ENCODE results near the gene HELQ. TPM values are rescaled to one million over a fixed set of nuclear protein-coding genes. Genes with fewer than 3 reads are reported as not detected.
A peak's percentile ranks its signal among the peaks of the same experiment; 100 is the strongest.

Gene HELQ
- total RNA-seq, 5 donors from 2014 or later (not counting 1 experiment from before 2014, with no cell fraction given) = 30.6 to 36.3 (median 34.9) TPM

- Histone ChIP-seq H3K36me3 (ENCODE audit: control insufficient read depth in 2 of 2, extremely low read depth in 1 of 2, insufficient read depth in 1 of 2, low read length in 1 of 2) (no peaks in the 10 kb centered on the region), H3K27ac (ENCODE audit: low read length) (peak within 1 kb of the TSS; percentile 59), H3K27me3 (replicated peaks in 1 of 2; ENCODE audit: control insufficient read depth in 2 of 2, extremely low read depth in 1 of 2, insufficient read depth in 2 of 2, low read length in 1 of 2) (no peaks in the 10 kb centered on the region), H3K4me3 (ENCODE audit: control insufficient read depth in 1 of 2, extremely low read depth in 1 of 2, low read length in 1 of 2) (peak within 1 kb of the TSS; percentile 73 to 82), H3K9me3 (no peaks in the 10 kb centered on the region), H3K4me1 (ENCODE audit: control insufficient read depth in 1 of 2, extremely low read depth in 1 of 2, insufficient read depth in 2 of 2, low read length in 2 of 2) (peaks cover 10 to 18% of the 10 kb centered on the region in 2 experiments)
- H3K4me3 Mint-ChIP-seq = peak within 1 kb of the TSS; percentile 98 to 100 (median 99)
- ChIA-PET CTCF (interaction anchor here (0.6 to 2.5 kb wide), 9 partner anchors 25 to 1200 kb away, joined by 3 to 8 read pairs (median 3); partner anchors contain the start of genes HELQ (in 1 of the 2) and MRPS18C (in 1 of the 2)), POLR2A (interaction anchor here (0.6 to 1.5 kb wide), 8 partner anchors 28 to 1161 kb away, joined by 3 to 6 read pairs (median 4); partner anchors contain the start of genes COPS4 (in 1 of the 2), HELQ (in 1 of the 2), HPSE (in 1 of the 2) and MRPS18C (in 1 of the 2))
- peak; percentile 87 to 98 (median 93) for DNase-seq
- no peaks in the 10 kb centered on the region for H3K9me3 Mint-ChIP-seq
- no peaks in the 10 kb centered on the region for H3K27me3 Mint-ChIP-seq
- ATAC-seq (replicated peaks in 1 of 4) = peak; percentile 91 to 98 (median 94)
- peak within 1 kb of the TSS; percentile 98 to 99 for H3K27ac Mint-ChIP-seq
- peaks cover 30 to 36% (median 35%) of the 10 kb centered on the region in 3 donors for H3K4me1 Mint-ChIP-seq
- whole genome bisulfite sequencing (ENCODE audit: insufficient coverage) = under 1% methylated on average over 73 of the region's 93 CpGs
- peaks cover 4% of the 10 kb centered on the region for H3K36me3 Mint-ChIP-seq
These were observed 29.2 kb upstream of the HELQ start, which contains the start of gene ABRAXAS1 for GRCh38 chr4:83484500-83485461. ABRAXAS1 (minus strand) TSS chr4:83485100; CDS start chr4:83485072, 28 bp downstream.

GRCh38 chr4:83473966-83474365 is 18.3 kb upstream of the HELQ start:
- no CpG with 5 or more reads among the region's 2 CpGs for WGBS (ENCODE audit: insufficient coverage)
- Histone ChIP-seq H3K4me3 (ENCODE audit: control insufficient read depth in 1 of 2, extremely low read depth in 1 of 2, low read length in 1 of 2) (no peak overlapping the region), H3K27ac (ENCODE audit: low read length) (no peak overlapping the region), H3K27me3 (replicated peaks in 1 of 2; ENCODE audit: control insufficient read depth in 2 of 2, extremely low read depth in 1 of 2, insufficient read depth in 2 of 2, low read length in 1 of 2) (no peaks in the 10 kb centered on the region), H3K9me3 (no peaks in the 10 kb centered on the region), H3K4me1 (ENCODE audit: control insufficient read depth in 1 of 2, extremely low read depth in 1 of 2, insufficient read depth in 2 of 2, low read length in 2 of 2) (no peaks in the 10 kb centered on the region), H3K36me3 (ENCODE audit: control insufficient read depth in 2 of 2, extremely low read depth in 1 of 2, insufficient read depth in 1 of 2, low read length in 1 of 2) (peaks cover 0 to 18% of the 10 kb centered on the region in 2 donors)
- no peaks in the 10 kb centered on the region for H3K27me3 Mint-ChIP-seq
- no peak overlapping the region for H3K4me3 Mint-ChIP-seq
- DNase-seq = no peak
- ATAC-seq (replicated peaks in 1 of 4) = no peak
- peaks cover 0 to 6% (median 6%) of the 10 kb centered on the region in 3 donors for H3K4me1 Mint-ChIP-seq
- no peak overlapping the region for H3K27ac Mint-ChIP-seq
- ChIA-PET POLR2A (interaction anchor here (0.6 to 2.0 kb wide), 3 partner anchors 15 to 1042 kb away, joined by 3 to 7 read pairs (median 6); no protein-coding TSS in a partner anchor), CTCF (interaction anchor here (0.6 to 1.3 kb wide), 2 partner anchors 17 to 43 kb away, joined by 3 read pairs; no protein-coding TSS in a partner anchor)
- H3K9me3 Mint-ChIP-seq = no peaks in the 10 kb centered on the region
- H3K36me3 Mint-ChIP-seq = peaks cover 36% of the 10 kb centered on the region

- no peak overlapping the region for H3K4me3 Mint-ChIP-seq
- no peaks in the 10 kb centered on the region for H3K27me3 ChIP-seq (replicated peaks in 1 of 2; ENCODE audit: control insufficient read depth in 2 of 2, extremely low read depth in 1 of 2, insufficient read depth in 2 of 2, low read length in 1 of 2)
- H3K36me3 ChIP-seq (ENCODE audit: control insufficient read depth in 2 of 2, extremely low read depth in 1 of 2, insufficient read depth in 1 of 2, low read length in 1 of 2) = peaks cover 0 to 18% of the 10 kb centered on the region in 2 donors
- no peaks in the 10 kb centered on the region for H3K4me1 ChIP-seq (ENCODE audit: control insufficient read depth in 1 of 2, extremely low read depth in 1 of 2, insufficient read depth in 2 of 2, low read length in 2 of 2)
- H3K9me3 Mint-ChIP-seq = no peaks in the 10 kb centered on the region
- no peaks in the 10 kb centered on the region for H3K27me3 Mint-ChIP-seq
- POLR2A ChIA-PET = no interaction called here
- H3K4me1 Mint-ChIP-seq = peaks cover 0 to 6% (median 6%) of the 10 kb centered on the region in 3 donors
- CTCF ChIA-PET = interaction anchor here in 1 of 2 donors (1.0 kb wide), 1 partner anchor 170 kb away, joined by 3 read pairs; no protein-coding TSS in a partner anchor
- WGBS (ENCODE audit: insufficient coverage) = no CpG with 5 or more reads among the region's 4 CpGs
- H3K36me3 Mint-ChIP-seq = peaks cover 33% of the 10 kb centered on the region
- DNase-seq = no peak
- no peak overlapping the region for H3K27ac Mint-ChIP-seq
- ATAC-seq (replicated peaks in 1 of 4) = no peak
- H3K4me3 ChIP-seq (ENCODE audit: control insufficient read depth in 1 of 2, extremely low read depth in 1 of 2, low read length in 1 of 2) = no peak overlapping the region
- H3K27ac ChIP-seq (ENCODE audit: low read length) = no peak overlapping the region
- no peaks in the 10 kb centered on the region for H3K9me3 ChIP-seq
These were observed 17.8 kb upstream of the HELQ start for GRCh38 chr4:83473423-83473822.

- DNase-seq (peak in 1 of 35 experiments; percentile 3), ATAC-seq (replicated peaks in 1 of 4) (no peak)
- POLR2A ChIA-PET = interaction anchor here in 1 of 2 donors (1.0 to 1.7 kb wide), 3 partner anchors 29 to 445 kb away, joined by 3 to 4 read pairs (median 4); partner anchors contain the start of genes ABRAXAS1 and HPSE
- Mint-ChIP-seq H3K36me3 (peaks cover 32% of the 10 kb centered on the region), H3K4me1 (peaks cover 48 to 62% (median 62%) of the 10 kb centered on the region in 3 donors), H3K9me3 (no peaks in the 10 kb centered on the region), H3K27me3 (no peaks in the 10 kb centered on the region), H3K27ac (peak overlapping the region; percentile 100), H3K4me3 (peak overlapping the region; percentile 98 to 100 (median 100))
- H3K4me1 ChIP-seq (ENCODE audit: control insufficient read depth in 1 of 2, extremely low read depth in 1 of 2, insufficient read depth in 2 of 2, low read length in 2 of 2) = peaks cover 15 to 17% of the 10 kb centered on the region in 2 experiments
- no peaks in the 10 kb centered on the region for H3K27me3 ChIP-seq (replicated peaks in 1 of 2; ENCODE audit: control insufficient read depth in 2 of 2, extremely low read depth in 1 of 2, insufficient read depth in 2 of 2, low read length in 1 of 2)
- no peaks in the 10 kb centered on the region for H3K9me3 ChIP-seq
- CTCF ChIA-PET = interaction anchor here in 1 of 2 donors (1.0 to 2.6 kb wide), 2 partner anchors 27 to 205 kb away, joined by 3 to 8 read pairs; no protein-coding TSS in a partner anchor
- 0% methylated on average over 1 of the region's 7 CpGs for WGBS (ENCODE audit: insufficient coverage)
- H3K36me3 ChIP-seq (ENCODE audit: control insufficient read depth in 2 of 2, extremely low read depth in 1 of 2, insufficient read depth in 1 of 2, low read length in 1 of 2) = peaks cover 0 to 49% of the 10 kb centered on the region in 2 donors
- H3K27ac ChIP-seq (ENCODE audit: low read length) = peak overlapping the region; percentile 96
- H3K4me3 ChIP-seq (ENCODE audit: control insufficient read depth in 1 of 2, extremely low read depth in 1 of 2, low read length in 1 of 2) = peak overlapping the region; percentile 81 to 95
These were observed 520 bp upstream of the HELQ start for GRCh38 chr4:83456184-83456501.

GRCh38 chr4:83454686-83455085 is 937 bp downstream of the HELQ start:
- ATAC-seq (replicated peaks in 1 of 4) (no peak), DNase-seq (peak in 4 of 35 experiments; percentile 2 to 32 (median 7))
- H3K27me3 Mint-ChIP-seq = no peaks in the 10 kb centered on the region
- Histone ChIP-seq H3K9me3 (no peaks in the 10 kb centered on the region), H3K4me1 (ENCODE audit: control insufficient read depth in 1 of 2, extremely low read depth in 1 of 2, insufficient read depth in 2 of 2, low read length in 2 of 2) (peaks cover 15 to 17% of the 10 kb centered on the region in 2 experiments), H3K27ac (ENCODE audit: low read length) (peak overlapping the region; percentile 96), H3K27me3 (replicated peaks in 1 of 2; ENCODE audit: control insufficient read depth in 2 of 2, extremely low read depth in 1 of 2, insufficient read depth in 2 of 2, low read length in 1 of 2) (no peaks in the 10 kb centered on the region), H3K36me3 (ENCODE audit: control insufficient read depth in 2 of 2, extremely low read depth in 1 of 2, insufficient read depth in 1 of 2, low read length in 1 of 2) (peaks cover 0 to 38% of the 10 kb centered on the region in 2 donors), H3K4me3 (ENCODE audit: control insufficient read depth in 1 of 2, extremely low read depth in 1 of 2, low read length in 1 of 2) (peak overlapping the region; percentile 81 to 95)
- peak overlapping the region; percentile 100 for H3K27ac Mint-ChIP-seq
- ChIA-PET POLR2A (interaction anchor here (0.6 to 1.7 kb wide), 3 partner anchors 31 to 558 kb away, joined by 3 to 6 read pairs (median 4); partner anchors contain the start of gene ABRAXAS1 (in 1 of the 2)), CTCF (interaction anchor here (0.6 to 2.6 kb wide), 5 partner anchors 16 to 420 kb away, joined by 3 to 8 read pairs (median 4); partner anchors contain the start of genes ABRAXAS1 (in 1 of the 2) and COPS4 (in 1 of the 2))
- peaks cover 48 to 65% (median 62%) of the 10 kb centered on the region in 3 donors for H3K4me1 Mint-ChIP-seq
- peaks cover 37% of the 10 kb centered on the region for H3K36me3 Mint-ChIP-seq
- WGBS (ENCODE audit: insufficient coverage) = 17% methylated on average over 4 of the region's 6 CpGs
- H3K9me3 Mint-ChIP-seq = no peaks in the 10 kb centered on the region
- H3K4me3 Mint-ChIP-seq = peak overlapping the region; percentile 98 to 100 (median 100)
